Measurements from ENCODE around the gene ORC3.

ORC3 gene

GRCh38 chr6:87633851-87634250 lies 43.9 kb downstream of the ORC3 start:
- TF ChIP-seq CTCF (IDR thresholded peaks at IDR 0.05; ENCODE audit: control extremely low read depth, extremely low read depth, low read depth, missing control alignments), result no peak
- ChIA-PET POLR2A (no interaction called here), CTCF (no interaction called here)
- no peak for DNase-seq (ENCODE audit: extremely low spot score)

DNA sequence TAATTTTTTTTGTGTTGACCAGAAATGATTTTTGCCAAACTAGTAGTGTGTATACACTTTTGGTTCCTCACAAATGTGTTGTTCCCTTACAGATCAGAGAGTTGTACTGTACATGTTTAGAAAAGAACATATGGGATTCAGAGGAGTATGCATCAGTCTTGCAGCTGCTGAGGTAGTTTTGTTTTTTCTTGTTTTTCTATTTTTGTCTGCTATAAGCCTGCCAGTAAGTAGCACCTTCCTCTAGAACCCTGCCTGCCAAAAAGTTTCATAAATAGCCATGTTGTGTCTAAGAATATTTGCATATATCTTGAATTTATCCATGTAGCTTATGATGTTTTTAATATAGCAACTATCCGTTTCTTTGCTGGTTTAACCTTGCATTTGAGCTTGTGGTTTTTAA lies 46.4 kb downstream of the ORC3 start:
- ChIA-PET POLR2A (no interaction called here), CTCF (interaction anchor here (1.6 to 2.8 kb wide), 3 partner anchors 9 to 17 kb away, joined by 5 to 11 read pairs (median 5); no protein-coding TSS in a partner anchor)
- no peak for TF ChIP-seq CTCF (IDR thresholded peaks at IDR 0.05; ENCODE audit: control extremely low read depth, extremely low read depth, low read depth, missing control alignments)
- DNase-seq (ENCODE audit: extremely low spot score), result no peak

- TF ChIP-seq CTCF (IDR thresholded peaks at IDR 0.05; ENCODE audit: control extremely low read depth, extremely low read depth, low read depth, missing control alignments), result no peak
- CTCF ChIA-PET, result interaction anchor here (0.7 to 2.8 kb wide), 4 partner anchors 10 to 22 kb away, joined by 3 to 11 read pairs (median 5); no protein-coding TSS in a partner anchor
These were observed 47.2 kb downstream of the ORC3 start for GRCh38 chr6:87637106-87637505.

GRCh38 chr6:87639373-87639772 lies 49.4 kb downstream of the ORC3 start:
- no peak for TF ChIP-seq CTCF (IDR thresholded peaks at IDR 0.05; ENCODE audit: control extremely low read depth, extremely low read depth, low read depth, missing control alignments)
- CTCF ChIA-PET, result interaction anchor here (0.8 to 1.0 kb wide), 2 partner anchors 9 to 13 kb away, joined by 3 read pairs; no protein-coding TSS in a partner anchor
- POLR2A ChIA-PET, result no interaction called here
- no peak for DNase-seq (ENCODE audit: extremely low spot score)

More at GRCh38 chr6:87637106-87637505, 47.2 kb downstream of the ORC3 start:
- no peak for DNase-seq (ENCODE audit: extremely low spot score)
- POLR2A ChIA-PET, result no interaction called here

DNA sequence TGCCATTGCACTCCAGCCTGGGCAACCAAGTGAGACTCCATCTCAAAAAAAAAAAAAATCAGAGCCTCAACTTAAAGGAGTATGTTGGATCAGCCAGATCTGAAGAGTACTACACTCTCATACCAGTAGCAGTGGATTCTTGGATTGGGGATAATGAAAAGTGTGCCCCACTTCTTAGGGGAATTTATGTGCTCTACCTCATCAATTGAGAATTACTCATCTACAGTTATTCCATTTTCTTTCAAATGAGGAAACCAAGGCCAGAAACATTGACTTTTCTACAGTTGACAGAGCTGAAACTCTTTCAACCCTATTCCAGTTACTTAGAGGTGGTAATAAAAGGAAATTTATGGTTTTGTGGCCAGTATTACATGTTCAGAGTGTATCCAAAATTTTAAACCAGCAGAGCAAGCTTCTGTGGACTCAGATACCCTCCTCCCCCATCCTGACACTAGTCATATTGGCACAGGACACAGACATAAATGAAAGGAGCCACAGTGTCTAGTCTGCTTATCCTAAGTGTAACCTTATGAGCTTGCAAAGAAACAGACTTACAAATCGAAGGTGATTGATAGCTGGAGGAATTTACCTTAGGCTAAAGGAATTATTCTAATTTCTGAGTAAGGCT lies 51.2 kb downstream of the ORC3 start:
- DNase-seq (ENCODE audit: extremely low spot score), result no peak
- CTCF ChIA-PET, result interaction anchor here (0.9 to 1.8 kb wide), 8 partner anchors 10 to 37 kb away, joined by 3 to 6 read pairs (median 4); no protein-coding TSS in a partner anchor
- POLR2A ChIA-PET, result no interaction called here

DNA sequence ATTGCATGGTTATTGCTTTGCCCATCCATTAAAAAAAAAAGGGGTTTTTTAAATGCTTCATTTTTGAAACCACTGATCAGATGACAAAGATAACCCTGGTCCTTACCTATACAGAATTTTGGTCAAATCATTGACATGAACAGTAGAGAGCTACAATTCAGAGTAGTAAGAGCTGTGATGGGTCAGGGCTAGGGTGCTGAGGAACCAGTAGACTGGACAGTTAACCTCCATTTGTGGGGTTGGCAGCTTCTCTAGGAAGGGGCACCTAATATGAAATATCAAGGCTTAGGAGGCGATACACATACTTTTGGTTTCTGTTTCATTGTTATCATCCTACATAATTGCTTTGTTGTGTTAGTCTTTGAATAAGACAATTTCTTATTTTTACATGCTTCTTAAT lies 55.1 kb downstream of the ORC3 start:
- ChIA-PET POLR2A (no interaction called here), CTCF (interaction anchor here (1.2 kb wide), 1 partner anchor 13 kb away, joined by 3 read pairs; no protein-coding TSS in a partner anchor)
- no peak for TF ChIP-seq CTCF (IDR thresholded peaks at IDR 0.05; ENCODE audit: control extremely low read depth, extremely low read depth, low read depth, missing control alignments)
- no peak for DNase-seq (ENCODE audit: extremely low spot score)

More for the DNA sequence above, 51.2 kb downstream of the ORC3 start:
- no peak for TF ChIP-seq CTCF (IDR thresholded peaks at IDR 0.05; ENCODE audit: control extremely low read depth, extremely low read depth, low read depth, missing control alignments)

All from GM10248 (cell line).